ENCODE measurements around the gene GINS2.

The GINS2 gene

GRCh38 chr16:85641776-85642176 lies 47.0 kb downstream of the GINS2 start:
- DNase-seq (ENCODE audit: low spot score) (no peak), FAIRE-seq (no peak)

- DNase-seq (ENCODE audit: low spot score) (no peak), FAIRE-seq (peak; percentile 17)
These were observed 47.4 kb downstream of the GINS2 start for GRCh38 chr16:85641305-85641704.

- FAIRE-seq: no peak
- DNase-seq (ENCODE audit: low spot score): no peak
These were observed 48.2 kb downstream of the GINS2 start for GRCh38 chr16:85640585-85640984.

- no peak for DNase-seq (ENCODE audit: low spot score)
- no peak for FAIRE-seq
These were observed 48.5 kb downstream of the GINS2 start for GRCh38 chr16:85640254-85640558.

GRCh38 chr16:85639529-85640253 lies 49.1 kb downstream of the GINS2 start:
- FAIRE-seq (no peak), DNase-seq (ENCODE audit: low spot score) (no peak)

- FAIRE-seq (no peak), DNase-seq (ENCODE audit: low spot score) (no peak)
These were observed 49.9 kb downstream of the GINS2 start for GRCh38 chr16:85638695-85639409.

- FAIRE-seq (no peak), DNase-seq (ENCODE audit: low spot score) (no peak)
These were observed 50.7 kb downstream of the GINS2 start for GRCh38 chr16:85637808-85638647.

GRCh38 chr16:85637061-85637807 lies 51.5 kb downstream of the GINS2 start:
- FAIRE-seq (no peak), DNase-seq (ENCODE audit: low spot score) (no peak)

- DNase-seq (ENCODE audit: low spot score) (no peak), FAIRE-seq (no peak)
These were observed 52.4 kb downstream of the GINS2 start for GRCh38 chr16:85636234-85636812.

GRCh38 chr16:85635545-85636140 lies 53.1 kb downstream of the GINS2 start:
- DNase-seq (ENCODE audit: low spot score) (no peak), FAIRE-seq (no peak)

- FAIRE-seq: no peak
- DNase-seq (ENCODE audit: low spot score): no peak
These were observed 53.8 kb downstream of the GINS2 start for GRCh38 chr16:85634747-85635544.

- FAIRE-seq (no peak), DNase-seq (ENCODE audit: low spot score) (no peak)
These were observed 54.9 kb downstream of the GINS2 start for GRCh38 chr16:85633888-85634287.

- FAIRE-seq: no peak
- DNase-seq (ENCODE audit: low spot score): no peak
These were observed 55.4 kb downstream of the GINS2 start for GRCh38 chr16:85633438-85633743.

- FAIRE-seq: no peak
- no peak for DNase-seq (ENCODE audit: low spot score)
These were observed 55.9 kb downstream of the GINS2 start for GRCh38 chr16:85632709-85633437.

- FAIRE-seq (no peak), DNase-seq (ENCODE audit: low spot score) (no peak)
These were observed 56.9 kb downstream of the GINS2 start for GRCh38 chr16:85631802-85632393.

- FAIRE-seq: no peak
- no peak for DNase-seq (ENCODE audit: low spot score)
These were observed 57.5 kb downstream of the GINS2 start for GRCh38 chr16:85631230-85631629.

GRCh38 chr16:85629853-85630252 lies 58.9 kb downstream of the GINS2 start:
- DNase-seq (ENCODE audit: low spot score): no peak
- no peak for FAIRE-seq

- FAIRE-seq: no peak
- DNase-seq (ENCODE audit: low spot score): no peak
These were observed 59.4 kb downstream of the GINS2 start for GRCh38 chr16:85629326-85629725.

- no peak for DNase-seq (ENCODE audit: low spot score)
- FAIRE-seq: no peak
These were observed 60.1 kb downstream of the GINS2 start for GRCh38 chr16:85628645-85629044.

Data from urothelium cell line (cell line).